Aorta (tissue), 5 donors: ENCODE data around the gene UAP1. TPM values are rescaled to one million over a fixed set of nuclear protein-coding genes. Genes with fewer than 3 reads are reported as not detected.

Experiments used
- ATAC-seq: fragments of 200-7000 bp; cut with Tn5 transposase; one replicate; pipeline ENCODE4 v1.9.1; 2022; ENCODE audit warnings: moderate library complexity; ENCODE audit not compliant: low FRiP score
- DNase-seq, 2 donors: peaks; one replicate each; pipeline ENCODE4 v3.0.0-alpha.2; 2020
- H3K27ac ChIP-seq, 2 donors: one replicate each; pipeline ENCODE4 v1.5.1; 2013; ENCODE audit warnings: low read length in 2 of 2, mild to moderate bottlenecking in 2 of 2, moderate library complexity in 2 of 2, control low read depth in 1 of 2, inconsistent platforms in 1 of 2, low read depth in 1 of 2
- H3K27me3 ChIP-seq, 2 donors: one replicate each; pipeline ENCODE4 v1.6.1; 2013; ENCODE audit warnings: control low read depth in 1 of 2, low read length in 1 of 2, mild to moderate bottlenecking in 1 of 2, moderate library complexity in 1 of 2; ENCODE audit not compliant: insufficient read depth in 2 of 2, control insufficient read depth in 1 of 2
- H3K36me3 ChIP-seq, 2 donors: one replicate each; pipeline ENCODE4 v1.6.1; 2013; ENCODE audit warnings: control low read depth in 1 of 2, low read length in 1 of 2, mild to moderate bottlenecking in 1 of 2; ENCODE audit not compliant: insufficient read depth in 2 of 2, control insufficient read depth in 1 of 2
- H3K4me1 ChIP-seq, 2 donors: one replicate each; pipeline ENCODE4 v1.6.1; 2013; ENCODE audit warnings: low read length in 2 of 2, control low read depth in 1 of 2, mild to moderate bottlenecking in 1 of 2, moderate library complexity in 1 of 2; ENCODE audit not compliant: insufficient read depth in 2 of 2, control insufficient read depth in 1 of 2
- H3K4me3 ChIP-seq, 2 donors: one replicate each; pipeline ENCODE4 v1.5.1; 2013; ENCODE audit warnings: low read length in 2 of 2, control low read depth in 1 of 2, mild to moderate bottlenecking in 1 of 2
- H3K9me3 ChIP-seq: one replicate; pipeline ENCODE4 v1.6.1; 2013; ENCODE audit warnings: mild to moderate bottlenecking, low read length; ENCODE audit not compliant: control insufficient read depth
- WGBS, 2 donors: extraction: QIAGEN DNeasy Blood & Tissue Kit; methylation state at CpG; one replicate each; pipeline ENCODE4 v1.1.7; 2013; 5-methylcytosine and 5-hydroxymethylcytosine counted together
- intact Hi-C, 2 donors: fragments of 100-400 bp; cut with DNase I; formaldehyde crosslinking; loops; one replicate each; pipeline versions ENCODE4 v1.14.2 to v1.15.0; 2022
- polyA plus RNA-seq, 2 donors: library from polyadenylated mRNA; stranded (reverse); fragments of 200-250 nt; gene quantifications; one replicate each; pipeline ENCODE4 v1.2.3, GENCODE V29; 2013
- total RNA-seq, 2 donors: library from RNA; stranded (reverse); fragmentation: NEBNext Ultra II Directional; extraction: Animal tissue kit (Norgen Biotek cat#: 25700); gene quantifications; one replicate each; pipeline ENCODE4 v1.2.1, GENCODE V29; 2021
- donor health status: healthy with polysubstance abuse.
- donor health status: Bipolar disorder and iron deficiency.
- donor health status: DM: no; HTN: no; CAD: no.
- donor health status: DM: no; HTN: no; CAD: no.
- donor health status: DM: yes; HTN: yes; CAD: no.

The UAP1 gene
- total and polyA plus RNA-seq, 4 donors, result 32.2 to 138 (median 73.3) TPM

DNA sequence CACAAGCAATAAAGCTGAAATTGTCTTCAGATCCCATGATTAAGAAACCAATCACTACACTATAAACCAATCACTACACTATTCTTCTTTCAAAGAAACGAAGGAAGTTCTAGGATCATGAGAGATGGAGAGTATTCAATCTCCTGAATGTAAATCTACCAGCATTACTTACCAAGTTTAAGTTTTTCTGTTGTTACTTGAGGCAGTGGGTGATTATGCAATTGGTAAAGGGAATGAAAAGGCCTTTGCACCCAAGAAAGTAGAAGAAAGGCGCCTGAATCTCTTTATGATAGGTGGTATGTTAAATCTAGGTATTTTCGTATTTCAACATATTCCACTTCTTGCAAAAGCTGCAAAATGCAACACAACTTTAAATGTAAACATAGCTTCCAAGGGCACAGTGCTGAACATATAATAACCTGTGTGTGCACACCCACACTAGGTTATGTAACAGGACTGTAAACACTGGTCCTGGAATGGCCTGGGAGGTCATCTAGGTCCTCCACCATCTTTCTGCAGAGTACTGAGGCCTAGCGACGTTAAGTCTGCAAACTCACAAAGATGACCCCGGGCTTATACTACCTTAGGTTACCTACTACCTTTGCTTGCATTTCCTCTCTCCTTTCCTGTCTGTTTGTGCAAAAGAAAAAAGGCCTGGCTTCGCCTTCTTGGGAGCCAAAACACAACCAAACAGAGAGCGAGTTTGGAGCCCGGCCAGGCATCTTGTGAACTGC, 1.1 kb upstream of the UAP1 start:
- 44% methylated on average over 9 of the region's 9 CpGs for WGBS, 2 donors
- intact Hi-C loops, result loop anchor here in 1 of 2 donors (1.0 to 5.0 kb wide), 2 partner anchors 19 to 63 kb away; partner anchors contain the start of gene UHMK1

DNA sequence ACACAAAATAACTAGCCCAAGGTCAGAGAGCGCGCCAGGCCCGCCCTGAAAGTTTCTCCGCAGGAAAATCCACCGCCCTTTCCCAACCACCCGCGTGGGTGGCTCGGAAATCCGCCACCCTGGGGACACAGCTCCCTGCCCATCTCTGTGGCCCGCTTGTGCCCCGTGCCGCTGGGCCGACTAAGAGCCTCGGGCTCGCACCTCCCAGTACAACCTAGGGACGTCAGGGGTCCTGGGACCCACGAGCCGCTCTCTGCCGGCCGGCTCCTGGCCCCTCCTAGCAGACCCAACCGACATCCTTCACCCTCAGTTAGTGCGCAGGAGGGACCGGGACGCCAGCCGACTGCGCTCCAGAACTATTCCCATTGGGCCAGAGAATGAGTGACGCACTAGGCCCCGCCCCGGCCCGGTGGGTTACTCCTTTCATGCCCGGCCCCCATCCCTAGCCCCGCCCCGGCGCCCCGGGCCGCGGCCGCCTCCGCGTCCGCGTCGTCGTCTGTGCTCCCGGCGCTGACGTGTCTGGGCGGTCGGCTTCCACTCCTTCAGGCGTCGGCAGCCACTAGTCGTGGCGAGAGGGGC, 396 bp upstream of the UAP1 start:
- WGBS, 2 donors, result 1% methylated on average over 53 of the region's 53 CpGs
- DNase-seq (peak; percentile 99 to 100), ATAC-seq (peak; percentile 97)
- Histone ChIP-seq H3K36me3 (no peaks in the 10 kb centered on the region), H3K27me3 (no peaks in the 10 kb centered on the region), H3K4me3 (peak overlapping the region; percentile 48 to 79), H3K9me3 (no peaks in the 10 kb centered on the region), H3K4me1 (peaks cover 2 to 9% of the 10 kb centered on the region in 2 donors), H3K27ac (peak overlapping the region; percentile 62 to 95)
- intact Hi-C loops, result loop anchor here in 1 of 2 donors (1.0 to 5.0 kb wide), 2 partner anchors 20 to 64 kb away; partner anchors contain the start of gene UHMK1

More for the DNA sequence above, 1.1 kb upstream of the UAP1 start:
- Histone ChIP-seq H3K4me1 (peaks cover 2 to 9% of the 10 kb centered on the region in 2 donors), H3K36me3 (no peaks in the 10 kb centered on the region), H3K27ac (peak overlapping the region; percentile 62 to 95), H3K4me3 (peak overlapping the region in 1 of 2 donors; percentile 56), H3K9me3 (no peaks in the 10 kb centered on the region), H3K27me3 (no peaks in the 10 kb centered on the region)
- ATAC-seq (no peak), DNase-seq (no peak)

GRCh38 chr1:162562470-162562828, 927 bp downstream of the UAP1 start:
- no peaks in the 10 kb centered on the region for H3K27me3 ChIP-seq
- WGBS, 2 donors, result 15 to 16% methylated on average over 5 of the region's 5 CpGs
- no peaks in the 10 kb centered on the region for H3K36me3 ChIP-seq
- H3K4me3 ChIP-seq, result peak overlapping the region; percentile 48 to 79
- peaks cover 2 to 9% of the 10 kb centered on the region in 2 donors for H3K4me1 ChIP-seq
- intact Hi-C loops, result loop anchor here in 1 of 2 donors (5.0 kb wide), 1 partner anchor 65 kb away; the partner anchor contains the start of gene UHMK1
- no peaks in the 10 kb centered on the region for H3K9me3 ChIP-seq
- peak overlapping the region in 1 of 2 donors; percentile 82 for H3K27ac ChIP-seq
- ATAC-seq, result no peak
- no peak for DNase-seq

GRCh38 chr1:162564762-162565218, 3.3 kb downstream of the UAP1 start:
- WGBS, 2 donors, result 86 to 89% methylated on average over 5 of the region's 5 CpGs
- intact Hi-C loops, result loop anchor here in 1 of 2 donors (5.0 kb wide), 1 partner anchor 67 kb away; the partner anchor contains the start of gene UHMK1
- peaks cover 2 to 9% of the 10 kb centered on the region in 2 donors for H3K4me1 ChIP-seq
- no peak overlapping the region for H3K4me3 ChIP-seq
- no peak overlapping the region for H3K27ac ChIP-seq
- ATAC-seq (no peak), DNase-seq (no peak)
- H3K27me3 ChIP-seq, result no peaks in the 10 kb centered on the region
- H3K36me3 ChIP-seq, result peaks cover 0 to 6% of the 10 kb centered on the region in 2 donors
- H3K9me3 ChIP-seq, result no peaks in the 10 kb centered on the region

- Histone ChIP-seq H3K4me1 (peaks cover 2 to 9% of the 10 kb centered on the region in 2 donors), H3K4me3 (no peak overlapping the region)
- intact Hi-C loops, result no loop called here
Measured at GRCh38 chr1:162565460-162565859, 3.9 kb downstream of the UAP1 start.

GRCh38 chr1:162566870-162567269, 5.3 kb downstream of the UAP1 start:
- Histone ChIP-seq H3K27me3 (no peaks in the 10 kb centered on the region), H3K9me3 (no peaks in the 10 kb centered on the region), H3K36me3 (peaks cover 0 to 6% of the 10 kb centered on the region in 2 donors), H3K27ac (no peak overlapping the region), H3K4me1 (peaks cover 0 to 9% of the 10 kb centered on the region in 2 donors), H3K4me3 (no peak overlapping the region)
- ATAC-seq (no peak), DNase-seq (no peak)
- intact Hi-C loops, result no loop called here
- WGBS, 2 donors, result 97 to 100% methylated on average over 1 of the region's 1 CpG

More at GRCh38 chr1:162565460-162565859, 3.9 kb downstream of the UAP1 start:
- H3K9me3 ChIP-seq, result no peaks in the 10 kb centered on the region
- DNase-seq, result no peak
- ATAC-seq, result no peak
- H3K36me3 ChIP-seq, result peaks cover 0 to 6% of the 10 kb centered on the region in 2 donors
- H3K27me3 ChIP-seq, result no peaks in the 10 kb centered on the region
- H3K27ac ChIP-seq, result no peak overlapping the region

DNA sequence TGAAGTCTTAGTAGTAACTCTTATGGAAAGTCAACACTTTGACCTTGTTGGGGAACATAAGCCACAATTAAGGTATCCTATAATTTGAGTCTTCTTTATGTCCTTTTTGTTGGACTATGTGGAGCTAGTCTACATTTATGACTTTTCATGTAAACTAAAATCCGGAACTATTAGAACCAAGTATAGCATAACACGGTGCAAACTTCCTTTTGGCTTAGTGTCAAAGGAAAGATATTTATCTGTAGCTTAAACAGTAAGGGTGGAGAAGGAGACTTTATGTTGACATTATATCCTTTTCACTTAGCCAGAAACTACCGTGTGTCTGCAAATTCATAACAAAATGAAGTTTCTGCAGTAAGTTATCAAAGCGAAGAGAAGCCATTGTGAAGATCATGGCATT, 7.3 kb downstream of the UAP1 start:
- WGBS, 2 donors, result 60% methylated on average over 4 of the region's 4 CpGs
- Histone ChIP-seq H3K4me1 (peaks cover 0 to 8% of the 10 kb centered on the region in 2 donors), H3K27me3 (no peaks in the 10 kb centered on the region), H3K4me3 (no peak overlapping the region), H3K36me3 (peaks cover 0 to 6% of the 10 kb centered on the region in 2 donors), H3K9me3 (no peaks in the 10 kb centered on the region), H3K27ac (no peak overlapping the region)
- DNase-seq (no peak), ATAC-seq (no peak)
- intact Hi-C loops, result no loop called here

GRCh38 chr1:162570718-162571117, 9.2 kb downstream of the UAP1 start:
- H3K27me3 ChIP-seq, result no peaks in the 10 kb centered on the region
- no peak for ATAC-seq
- H3K4me1 ChIP-seq, result peaks cover 0 to 3% of the 10 kb centered on the region in 2 donors
- WGBS, 2 donors, result 74 to 78% methylated on average over 1 of the region's 1 CpG
- no peak overlapping the region for H3K27ac ChIP-seq
- H3K9me3 ChIP-seq, result no peaks in the 10 kb centered on the region
- no peak overlapping the region for H3K4me3 ChIP-seq
- no peak for DNase-seq
- intact Hi-C loops, result no loop called here
- H3K36me3 ChIP-seq, result peaks cover 0 to 6% of the 10 kb centered on the region in 2 donors
